CD4-positive, alpha-beta T cell (primary cell): ENCODE data around the gene LRIT2. TPM values are rescaled to one million over a fixed set of nuclear protein-coding genes. Genes with fewer than 3 reads are reported as not detected.
A peak's percentile ranks its signal among the peaks of the same experiment; 100 is the strongest.

ENCODE experiments used
- ATAC-seq: fragments of 200-7000 bp; cut with Tn5 transposase; one replicate; pipeline ENCODE4 v1.10.0; 2022; ENCODE audit warnings: mild to moderate bottlenecking; ENCODE audit not compliant: poor library complexity
- CTCF ChIA-PET: fragments of 350-600 bp; sonication (Branson Sonifier 250); formaldehyde crosslinking; loops from one replicate; lab custom pipeline; 2021; ENCODE audit warnings: antibody characterized with exemption, inconsistent platforms; lab: Charles Lee
- POLR2A ChIA-PET: fragments of 350-600 bp; sonication (Branson Sonifier 250); formaldehyde crosslinking; loops from one replicate; lab custom pipeline; 2021; ENCODE audit warnings: antibody characterized with exemption, inconsistent platforms; lab: Charles Lee
- DNase-seq, 14 experiments: peaks; one replicate each; pipeline ENCODE4 v3.0.0-alpha.2; 2013 to 2020; ENCODE audit warnings: mixed read lengths in 2 of 14
- H3K27ac ChIP-seq, 2 donors: one replicate each; pipeline versions ENCODE4 v1.5.1 to v1.7.0; 2013; ENCODE audit warnings: low read length in 2 of 2, low read depth in 1 of 2, mild to moderate bottlenecking in 1 of 2
- H3K27me3 ChIP-seq, 2 experiments: 1 replicate in 1 of 2; 2 replicates in 1 of 2; pipeline versions ENCODE4 v1.6.1 to v1.7.0; 2013; ENCODE audit warnings: low read length in 2 of 2, control low read depth in 1 of 2, mild to moderate bottlenecking in 1 of 2, moderate library complexity in 1 of 2; ENCODE audit not compliant: insufficient read depth in 2 of 2, control insufficient read depth in 1 of 2
- H3K36me3 ChIP-seq: one replicate; pipeline ENCODE4 v1.6.1; 2013; ENCODE audit warnings: low read length, control low read depth; ENCODE audit not compliant: insufficient read depth
- H3K4me1 ChIP-seq: one replicate; pipeline ENCODE4 v1.6.1; 2013; ENCODE audit warnings: low read length, control low read depth; ENCODE audit not compliant: insufficient read depth
- H3K4me3 ChIP-seq: one replicate; pipeline ENCODE4 v1.5.1; 2013; ENCODE audit warnings: mild to moderate bottlenecking, low read length, moderate library complexity
- H3K9me3 ChIP-seq, 2 experiments: 1 replicate in 1 of 2; 2 replicates in 1 of 2; pipeline versions ENCODE4 v1.6.1 to v1.7.0; 2013; ENCODE audit warnings: low read length in 2 of 2, mild to moderate bottlenecking in 2 of 2, control low read depth in 1 of 2, moderate library complexity in 1 of 2; ENCODE audit not compliant: control insufficient read depth in 1 of 2, insufficient read depth in 1 of 2
- H3K27ac Mint-ChIP-seq: one replicate; pipeline ENCODE4 v1.8.0; 2020; ENCODE audit warnings: mixed read lengths
- H3K27me3 Mint-ChIP-seq: one replicate; pipeline ENCODE4 v1.8.0; 2021; ENCODE audit warnings: mixed read lengths
- H3K36me3 Mint-ChIP-seq: one replicate; pipeline ENCODE4 v1.8.0; 2021; ENCODE audit warnings: low read depth, mixed read lengths
- H3K4me1 Mint-ChIP-seq: one replicate; pipeline ENCODE4 v1.8.0; 2021; ENCODE audit warnings: low read depth, mixed read lengths
- H3K4me3 Mint-ChIP-seq: one replicate; pipeline ENCODE4 v1.8.0; 2020; ENCODE audit warnings: mild to moderate bottlenecking, mixed read lengths
- H3K9me3 Mint-ChIP-seq: one replicate; pipeline ENCODE4 v1.8.0; 2020; ENCODE audit warnings: mixed read lengths
- intact Hi-C, 2 experiments: fragments of 100-400 bp; cut with DNase I in 1 of 2; cut with micrococcal nuclease in 1 of 2; formaldehyde crosslinking; loops; one replicate each; pipeline versions ENCODE4 v1.15.1 to v1.9.0; 2023 to 2025; cut with DNase I, micrococcal nuclease
- total RNA-seq, 174 experiments: library from RNA in 2 of 174; stranded (reverse) in 2 of 174; gene quantifications; one replicate each; pipeline ENCODE4 v1.2.3 and lab custom pipeline; 2021 to 2026
- TF ChIP-seq, protein P1 (sequence below): fragments of 200-600 bp; IDR thresholded peaks from one replicate; pipeline ENCODE4 v1.8.0; 2022; ENCODE audit warnings: antibody characterized with exemption, mild to moderate bottlenecking

LRIT2 gene
- total RNA-seq, 2 experiments from 2014 or later, result not detected

DNA sequence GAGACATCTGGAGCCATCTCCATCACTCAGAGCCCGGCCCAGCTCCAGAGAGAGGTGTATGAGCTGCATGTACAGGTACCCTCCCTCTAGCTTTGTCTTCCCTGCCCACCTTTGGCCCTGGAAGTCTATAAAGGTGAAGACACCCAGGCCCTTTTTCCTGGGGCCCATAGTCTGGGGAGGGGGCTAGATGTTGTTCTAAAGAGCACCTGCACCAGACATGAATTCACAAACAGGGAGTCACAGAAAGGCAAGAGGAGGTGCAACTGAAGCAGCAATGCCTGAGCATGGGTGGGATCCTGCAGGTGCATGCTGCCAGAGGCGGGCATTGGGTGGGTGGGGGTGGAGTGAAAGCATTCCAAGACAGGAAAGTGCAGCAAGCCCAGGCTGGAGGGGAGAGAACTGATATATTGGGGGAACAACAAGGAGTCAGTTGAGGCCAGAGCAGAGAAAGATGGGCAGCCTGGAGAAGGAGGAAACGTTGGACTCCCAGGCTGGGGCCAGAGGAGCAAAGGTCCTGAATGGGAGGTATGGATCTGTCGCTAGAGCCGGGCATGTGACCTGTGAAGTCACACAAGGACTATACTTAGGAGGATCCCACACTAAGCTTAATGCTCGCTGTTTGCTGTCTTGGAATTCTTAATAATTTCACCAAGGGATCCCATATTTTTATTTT lies 19.4 kb downstream of the LRIT2 start:
- intact Hi-C loops, result loop anchor here (1.0 kb wide), 2 partner anchors 58 to 61 kb away; no protein-coding TSS in a partner anchor
- CTCF ChIA-PET, result interaction anchor here (1.0 kb wide), 1 partner anchor 57 kb away, joined by 3 read pairs; no protein-coding TSS in a partner anchor
- no peaks in the 10 kb centered on the region for H3K9me3 Mint-ChIP-seq

DNA sequence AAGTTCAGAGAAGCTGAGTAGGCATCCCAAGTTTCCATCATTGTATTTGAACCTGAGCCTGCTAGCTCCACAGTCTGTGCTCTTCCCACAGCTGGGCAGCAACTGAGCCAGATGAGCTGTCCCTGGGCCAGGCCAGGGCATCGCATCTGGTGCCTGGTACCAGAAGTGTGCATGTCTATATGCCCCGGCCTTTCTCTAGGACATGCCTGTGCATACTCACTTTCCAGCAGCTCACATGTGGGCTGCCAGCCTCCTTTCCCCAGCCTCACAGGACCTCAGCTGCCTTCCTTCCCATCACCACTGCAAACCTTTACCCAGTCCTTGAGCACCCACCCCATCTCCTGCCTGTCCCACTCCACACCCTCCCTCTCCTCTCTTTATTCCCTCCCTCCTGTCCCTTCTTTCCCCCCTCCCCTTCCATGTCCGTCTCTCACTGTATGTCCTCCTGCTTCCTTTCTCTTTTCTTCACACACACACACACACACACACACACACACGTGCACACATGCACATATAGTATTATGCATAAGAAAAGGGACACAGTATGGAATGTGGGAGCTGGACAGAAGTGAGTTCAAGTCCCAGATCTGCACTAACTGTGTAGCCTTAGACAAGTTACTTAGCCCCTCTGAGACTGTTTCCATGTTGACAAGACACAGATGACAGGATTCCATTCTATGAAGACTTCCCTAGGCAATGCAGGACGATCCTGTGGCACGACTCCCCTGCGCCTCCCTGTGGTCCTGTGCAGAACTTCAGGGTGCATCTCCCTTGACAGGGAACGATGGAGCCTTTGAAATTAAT lies 20.1 kb downstream of the LRIT2 start:
- Histone ChIP-seq H3K36me3 (no peaks in the 10 kb centered on the region), H3K27me3 (no peaks in the 10 kb centered on the region), H3K4me3 (no peak overlapping the region), H3K27ac (no peak overlapping the region), H3K4me1 (no peaks in the 10 kb centered on the region), H3K9me3 (no peaks in the 10 kb centered on the region)
- peaks cover 15% of the 10 kb centered on the region for H3K27me3 Mint-ChIP-seq
- TF ChIP-seq, protein P1, sequence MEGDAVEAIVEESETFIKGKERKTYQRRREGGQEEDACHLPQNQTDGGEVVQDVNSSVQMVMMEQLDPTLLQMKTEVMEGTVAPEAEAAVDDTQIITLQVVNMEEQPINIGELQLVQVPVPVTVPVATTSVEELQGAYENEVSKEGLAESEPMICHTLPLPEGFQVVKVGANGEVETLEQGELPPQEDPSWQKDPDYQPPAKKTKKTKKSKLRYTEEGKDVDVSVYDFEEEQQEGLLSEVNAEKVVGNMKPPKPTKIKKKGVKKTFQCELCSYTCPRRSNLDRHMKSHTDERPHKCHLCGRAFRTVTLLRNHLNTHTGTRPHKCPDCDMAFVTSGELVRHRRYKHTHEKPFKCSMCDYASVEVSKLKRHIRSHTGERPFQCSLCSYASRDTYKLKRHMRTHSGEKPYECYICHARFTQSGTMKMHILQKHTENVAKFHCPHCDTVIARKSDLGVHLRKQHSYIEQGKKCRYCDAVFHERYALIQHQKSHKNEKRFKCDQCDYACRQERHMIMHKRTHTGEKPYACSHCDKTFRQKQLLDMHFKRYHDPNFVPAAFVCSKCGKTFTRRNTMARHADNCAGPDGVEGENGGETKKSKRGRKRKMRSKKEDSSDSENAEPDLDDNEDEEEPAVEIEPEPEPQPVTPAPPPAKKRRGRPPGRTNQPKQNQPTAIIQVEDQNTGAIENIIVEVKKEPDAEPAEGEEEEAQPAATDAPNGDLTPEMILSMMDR, result peak; percentile 70
- intact Hi-C loops, result loop anchor here (1.0 kb wide), 2 partner anchors 57 to 60 kb away; no protein-coding TSS in a partner anchor
- DNase-seq (peak; percentile 49 to 76 (median 59)), ATAC-seq (peak; percentile 92)
- H3K36me3 Mint-ChIP-seq, result no peaks in the 10 kb centered on the region
- no peaks in the 10 kb centered on the region for H3K4me1 Mint-ChIP-seq
- H3K4me3 Mint-ChIP-seq, result no peak overlapping the region
- CTCF ChIA-PET, result interaction anchor here (1.0 kb wide), 1 partner anchor 57 kb away, joined by 3 read pairs; no protein-coding TSS in a partner anchor
- no peak overlapping the region for H3K27ac Mint-ChIP-seq
- no peaks in the 10 kb centered on the region for H3K9me3 Mint-ChIP-seq
- POLR2A ChIA-PET, result no interaction called here

More for the DNA sequence above, 19.4 kb downstream of the LRIT2 start:
- no peaks in the 10 kb centered on the region for H3K36me3 Mint-ChIP-seq
- DNase-seq, result no peak
- H3K4me1 ChIP-seq, result no peaks in the 10 kb centered on the region
- TF ChIP-seq, protein P1, result no peak
- no peaks in the 10 kb centered on the region for H3K4me1 Mint-ChIP-seq
- H3K36me3 ChIP-seq, result no peaks in the 10 kb centered on the region
- peaks cover 15% of the 10 kb centered on the region for H3K27me3 Mint-ChIP-seq
- H3K27me3 ChIP-seq, result peaks cover 0 to 2% of the 10 kb centered on the region in 2 experiments
- no peak overlapping the region for H3K4me3 ChIP-seq
- ATAC-seq, result no peak
- no peak overlapping the region for H3K4me3 Mint-ChIP-seq
- H3K27ac Mint-ChIP-seq, result no peak overlapping the region
- no peaks in the 10 kb centered on the region for H3K9me3 ChIP-seq
- POLR2A ChIA-PET, result no interaction called here
- no peak overlapping the region for H3K27ac ChIP-seq

DNA sequence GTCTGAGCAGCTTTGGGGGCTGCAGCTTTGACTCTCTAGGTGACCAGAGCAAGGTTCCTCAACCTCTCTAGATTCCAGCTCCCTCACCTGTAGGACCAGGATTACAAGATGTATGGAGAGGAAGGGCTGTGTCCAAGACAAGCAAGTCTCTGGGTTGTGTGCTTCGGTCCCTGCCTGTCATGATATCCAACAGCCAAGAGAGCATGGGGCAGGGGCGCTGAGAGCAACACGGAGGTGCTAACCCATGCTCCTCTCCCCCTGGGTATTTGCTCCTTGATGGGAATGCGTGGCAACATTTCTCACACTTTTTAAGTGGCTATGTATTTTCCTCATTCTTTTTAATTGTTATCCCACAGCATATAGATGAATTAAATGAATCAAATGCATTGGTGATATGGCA lies 20.7 kb downstream of the LRIT2 start:
- no peak overlapping the region for H3K27ac Mint-ChIP-seq
- Histone ChIP-seq H3K27me3 (no peaks in the 10 kb centered on the region), H3K36me3 (no peaks in the 10 kb centered on the region), H3K4me1 (no peaks in the 10 kb centered on the region), H3K4me3 (no peak overlapping the region), H3K27ac (no peak overlapping the region), H3K9me3 (no peaks in the 10 kb centered on the region)
- no peaks in the 10 kb centered on the region for H3K36me3 Mint-ChIP-seq
- no peaks in the 10 kb centered on the region for H3K4me1 Mint-ChIP-seq
- ChIA-PET CTCF (no interaction called here), POLR2A (no interaction called here)
- H3K27me3 Mint-ChIP-seq, result peaks cover 15% of the 10 kb centered on the region
- TF ChIP-seq, protein P1, result no peak
- intact Hi-C loops, result loop anchor here (1.0 kb wide), 2 partner anchors 56 to 59 kb away; no protein-coding TSS in a partner anchor
- H3K4me3 Mint-ChIP-seq, result no peak overlapping the region
- ATAC-seq (no peak), DNase-seq (no peak)
- no peaks in the 10 kb centered on the region for H3K9me3 Mint-ChIP-seq
